Endothelial cell of umbilical vein (primary cell): ENCODE measurements around the gene DMTF1. TPM values are rescaled to one million over a fixed set of nuclear protein-coding genes. Genes with fewer than 3 reads are reported as not detected.

Experiments used
- BruUV-seq: library from RNA; stranded (reverse); fragments of 400-500 nt; replicated peaks from 2 replicates; lab custom pipeline; 2021; lab: Mats Ljungman, UMichigan
- CTCF ChIA-PET: fragments of 300-600, 350-600 bp; sonication (Branson Sonifier 250); formaldehyde crosslinking; loops from one replicate; lab custom pipeline; 2021; ENCODE audit warnings: antibody characterized with exemption, inconsistent platforms; lab: Charles Lee
- POLR2A ChIA-PET: fragments of 300-600, 350-600 bp; sonication (Branson Sonifier 250); formaldehyde crosslinking; loops from one replicate; lab custom pipeline; 2021; ENCODE audit warnings: antibody characterized with exemption, inconsistent platforms; lab: Charles Lee
- DNase-seq: peaks from one replicate; pipeline ENCODE4 v3.0.0-alpha.2; 2011; ENCODE audit warnings: low read depth, low spot score
- FAIRE-seq: peaks from 2 replicates; lab custom pipeline; 2011; peaks lifted over from hg19 to GRCh38; lab: Jason Lieb, UNC
- H2AFZ ChIP-seq: 2 replicates; pipeline ENCODE4 v1.6.0; 2012; ENCODE audit warnings: low read depth, low read length, control low read depth, inconsistent platforms
- H3K27ac ChIP-seq: 2 replicates; pipeline ENCODE4 v1.5.1; 2011; ENCODE audit warnings: low read depth, mild to moderate bottlenecking, control low read depth, low read length, moderate library complexity; ENCODE audit not compliant: insufficient read depth
- H3K27me3 ChIP-seq, 2 experiments: 2 replicates each; pipeline versions ENCODE4 v1.6.0 to v1.6.1; 2011; ENCODE audit warnings: low read length in 2 of 2, mixed read lengths in 1 of 2; ENCODE audit not compliant: control insufficient read depth in 2 of 2, insufficient read depth in 2 of 2
- H3K36me3 ChIP-seq, 2 experiments: 2 replicates in 1 of 2; 3 replicates in 1 of 2; pipeline ENCODE4 v1.5.1; 2011; ENCODE audit warnings: low read length in 2 of 2, mild to moderate bottlenecking in 1 of 2, moderate library complexity in 1 of 2; ENCODE audit not compliant: control insufficient read depth in 2 of 2, insufficient read depth in 2 of 2; ENCODE audit errors: extremely low read depth in 1 of 2
- H3K4me1 ChIP-seq: 3 replicates; pipeline ENCODE4 v1.5.1; 2011; ENCODE audit warnings: mild to moderate bottlenecking, low read length; ENCODE audit not compliant: control insufficient read depth, insufficient read depth; ENCODE audit errors: extremely low read depth
- H3K4me2 ChIP-seq: 2 replicates; pipeline ENCODE4 v1.6.1; 2011; ENCODE audit warnings: low read length, control low read depth, mixed read lengths; ENCODE audit not compliant: insufficient read depth
- H3K4me3 ChIP-seq, 3 experiments: fragments of 200-600 bp in 1 of 3; sonication (generic), shearing (Covaris generic) in 1 of 3; replicated peaks in 1 of 3; 2 replicates each; pipeline ENCODE4 v1.5.1; 2011 to 2016; ENCODE audit warnings: control low read depth in 3 of 3, low read length in 3 of 3, mild to moderate bottlenecking in 2 of 3, inconsistent platforms in 1 of 3, low read depth in 1 of 3, moderate library complexity in 1 of 3; ENCODE audit not compliant: insufficient read depth in 1 of 3
- H3K79me2 ChIP-seq: 2 replicates; pipeline ENCODE4 v1.6.0; 2012; ENCODE audit warnings: low read length, inconsistent platforms; ENCODE audit not compliant: control insufficient read depth, insufficient read depth
- H3K9ac ChIP-seq: replicated peaks from 2 replicates; pipeline ENCODE3; 2011; ENCODE audit warnings: low read length, control low read depth; ENCODE audit not compliant: insufficient read depth; ENCODE audit errors: extremely low read depth
- H3K9me1 ChIP-seq: replicated peaks from 3 replicates; pipeline ENCODE4 v1.6.0; 2011; ENCODE audit warnings: mild to moderate bottlenecking, low read length; ENCODE audit not compliant: control insufficient read depth, insufficient read depth; ENCODE audit errors: extremely low read depth
- H3K9me3 ChIP-seq: replicated peaks from 2 replicates; pipeline ENCODE4 v1.5.1; 2012; ENCODE audit warnings: low read length, inconsistent platforms; ENCODE audit not compliant: control insufficient read depth, insufficient read depth
- H4K20me1 ChIP-seq: replicated peaks from 2 replicates; pipeline ENCODE3; 2011; ENCODE audit warnings: mild to moderate bottlenecking, low read length; ENCODE audit not compliant: control insufficient read depth, insufficient read depth; ENCODE audit errors: extremely low read depth
- CTCF ChIP-seq, 2 donors: IDR thresholded peaks; 1 replicate in 1 of 2; 2 replicates in 1 of 2; pipeline ENCODE4 v1.5.1; 2011; ENCODE audit warnings: low read length in 2 of 2, mild to moderate bottlenecking in 2 of 2, moderate library complexity in 2 of 2, control low read depth in 1 of 2, inconsistent platforms in 1 of 2, low read depth in 1 of 2; ENCODE audit not compliant: insufficient read depth in 1 of 2; ENCODE audit errors: extremely low read depth in 1 of 2
- EZH2 ChIP-seq: IDR thresholded peaks from 2 replicates; pipeline ENCODE4 v1.6.1; 2012; ENCODE audit warnings: borderline replicate concordance, low read depth, mild to moderate bottlenecking, moderate library complexity, low read length, inconsistent platforms; ENCODE audit not compliant: severe bottlenecking
- FOS ChIP-seq: IDR thresholded peaks from 2 replicates; pipeline ENCODE4 v1.6.1; 2011; ENCODE audit warnings: mild to moderate bottlenecking, low read length, moderate library complexity, borderline replicate concordance; ENCODE audit not compliant: insufficient read depth
- GATA2 ChIP-seq: IDR thresholded peaks from 2 replicates; pipeline ENCODE4 v1.7.0; 2011; ENCODE audit warnings: low read depth, mild to moderate bottlenecking, moderate library complexity, mixed read lengths, low read length; ENCODE audit not compliant: insufficient read length, insufficient read depth
- JUN ChIP-seq: IDR thresholded peaks from 2 replicates; pipeline ENCODE4 v1.6.1; 2011; ENCODE audit warnings: borderline replicate concordance, low read depth; ENCODE audit not compliant: insufficient read length, insufficient read depth
- MAX ChIP-seq: IDR thresholded peaks from 2 replicates; pipeline ENCODE4 v1.6.1; 2011; ENCODE audit not compliant: insufficient read depth, insufficient read length
- MYC ChIP-seq: IDR thresholded peaks from one replicate; pipeline ENCODE4 v1.6.1; 2011; ENCODE audit warnings: mild to moderate bottlenecking, low read depth, low read length
- POLR2A ChIP-seq: IDR thresholded peaks from 2 replicates; pipeline ENCODE4 v1.6.1; 2012; ENCODE audit warnings: low read depth, mild to moderate bottlenecking, control low read depth, low read length
- POLR2AphosphoS5 ChIP-seq: IDR thresholded peaks from 2 replicates; pipeline ENCODE4 v1.6.1; 2012; ENCODE audit warnings: low read depth, mild to moderate bottlenecking, control low read depth, low read length, moderate library complexity; ENCODE audit not compliant: insufficient read depth
- dilution Hi-C: fragments of 300-500 bp; cut with MboI; formaldehyde crosslinking; loops from one replicate; pipeline ENCODE4 v1.15.0; 2019; ENCODE audit warnings: low sequenced_read_pairs; ENCODE audit not compliant: extremely low pct_ligation_motif_present
- intact Hi-C: fragments of 100-400 bp; cut with micrococcal nuclease; formaldehyde crosslinking; loops from one replicate; pipeline ENCODE4 v1.10.0; 2022
- polyA plus RNA-seq, 4 experiments: library from polyadenylated mRNA; depleted of rRNA in 3 of 4; stranded (reverse) in 3 of 4; unstranded in 1 of 4; fragments of >200 nt; gene quantifications; 2 replicates each; pipeline versions ENCODE4 v1.2.1 to v1.2.3, GENCODE V29; 2011 to 2012; ENCODE audit warnings: missing spikeins in 1 of 4
- total RNA-seq: library from RNA; stranded (reverse); gene quantifications from 2 replicates; pipeline ENCODE4 v1.2.3, GENCODE V29; 2021

DMTF1 gene
- total and polyA plus RNA-seq, 2 donors (not counting 3 experiments of a cell fraction or from before 2014, with no cell fraction given), result 78.5 to 100.0 TPM

- peaks cover 59% of the 10 kb centered on the region for H3K79me2 ChIP-seq
- H3K9me3 ChIP-seq, result no peaks in the 10 kb centered on the region
- intact Hi-C loops (no loop called here), dilution Hi-C loops (no loop called here)
- no peaks in the 10 kb centered on the region for H3K36me3 ChIP-seq
- no peak for DNase-seq
- H3K27me3 ChIP-seq, result no peaks in the 10 kb centered on the region
- CTCF ChIA-PET, result no interaction called here
- no peak for FAIRE-seq
- TF ChIP-seq MAX (no peak), POLR2A (no peak), GATA2 (no peak), EZH2 (no peak), MYC (no peak)
- no peaks in the 10 kb centered on the region for H3K9me1 ChIP-seq
- H4K20me1 ChIP-seq, result no peaks in the 10 kb centered on the region
- no peak overlapping the region for H3K9ac ChIP-seq
- H3K4me3 ChIP-seq, result no peak overlapping the region
- POLR2A ChIA-PET, result no interaction called here
- no peaks in the 10 kb centered on the region for H3K4me1 ChIP-seq
- no peak overlapping the region for H2AFZ ChIP-seq
- BruUV-seq, result no TSS peak
- no peak overlapping the region for H3K27ac ChIP-seq
- H3K4me2 ChIP-seq, result no peak overlapping the region
These were observed 58.3 kb downstream of the DMTF1 start for GRCh38 chr7:87210506-87210905.

DNA sequence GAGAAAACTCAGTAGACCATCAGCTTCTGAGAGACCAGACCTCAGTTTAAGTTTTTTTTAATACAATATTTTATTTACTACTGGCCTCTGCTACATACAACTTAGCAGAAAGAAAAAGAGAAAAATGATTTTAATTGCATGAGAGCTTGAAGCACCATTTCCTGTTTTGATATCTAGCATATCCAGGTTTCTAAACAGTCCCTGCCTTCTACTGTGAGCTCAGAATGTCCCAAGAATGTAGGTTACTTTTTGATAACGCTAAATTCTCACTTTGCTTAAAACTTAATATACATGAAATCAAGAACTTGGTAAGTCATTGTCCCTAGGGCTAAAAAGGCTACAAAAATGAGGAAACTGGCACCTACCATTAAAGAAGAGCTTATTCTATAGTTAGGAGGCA is 60.2 kb downstream of the DMTF1 start:
- ChIA-PET POLR2A (no interaction called here), CTCF (interaction anchor here (1.3 kb wide), 1 partner anchor 21 kb away, joined by 3 read pairs; no protein-coding TSS in a partner anchor)
- intact Hi-C loops (no loop called here), dilution Hi-C loops (no loop called here)
- Histone ChIP-seq H3K4me3 (no peak overlapping the region), H2AFZ (no peak overlapping the region), H3K27ac (no peak overlapping the region), H3K9ac (no peak overlapping the region), H3K4me2 (no peak overlapping the region), H3K9me1 (no peaks in the 10 kb centered on the region), H3K79me2 (peaks cover 53% of the 10 kb centered on the region), H4K20me1 (no peaks in the 10 kb centered on the region), H3K27me3 (no peaks in the 10 kb centered on the region), H3K4me1 (no peaks in the 10 kb centered on the region), H3K9me3 (no peaks in the 10 kb centered on the region), H3K36me3 (no peaks in the 10 kb centered on the region)
- no TSS peak for BruUV-seq
- no peak for DNase-seq
- no peak for TF ChIP-seq MYC
- TF ChIP-seq GATA2, result no peak
- TF ChIP-seq JUN, result no peak
- TF ChIP-seq FOS, result no peak
- TF ChIP-seq MAX, result no peak
- TF ChIP-seq POLR2A, result no peak
- TF ChIP-seq CTCF (IDR thresholded peaks at IDR 0.05; ENCODE audit: extremely low read depth in 1 of 2, insufficient read depth in 1 of 2, low read depth in 1 of 2, low read length in 2 of 2), result no peak
- no peak for TF ChIP-seq POLR2AphosphoS5
- no peak for TF ChIP-seq EZH2
- no peak for FAIRE-seq
